Nephron progenitor cell (in vitro differentiated cells): ENCODE measurements around the gene ARHGEF2.

ENCODE experiments used
- DNase-seq: peaks from one replicate; pipeline ENCODE4 v3.0.0; 2021
- H3K27ac Mint-ChIP-seq: 2 replicates; pipeline ENCODE4 v1.8.0; 2021; ENCODE audit warnings: mild to moderate bottlenecking, moderate library complexity, mixed read lengths
- H3K27me3 Mint-ChIP-seq: 2 replicates; pipeline ENCODE4 v1.8.0; 2021; ENCODE audit warnings: mild to moderate bottlenecking, low read depth, mixed read lengths; ENCODE audit not compliant: poor library complexity
- H3K36me3 Mint-ChIP-seq: 2 replicates; pipeline ENCODE4 v1.8.0; 2021; ENCODE audit warnings: low read depth, mixed read lengths
- H3K4me1 Mint-ChIP-seq: 2 replicates; pipeline ENCODE4 v1.8.0; 2021; ENCODE audit warnings: mixed read lengths
- H3K4me3 Mint-ChIP-seq: 2 replicates; pipeline ENCODE4 v1.8.0; 2021; ENCODE audit warnings: mild to moderate bottlenecking, moderate library complexity, mixed read lengths
- H3K9me3 Mint-ChIP-seq: 2 replicates; pipeline ENCODE4 v1.8.0; 2021; ENCODE audit warnings: mild to moderate bottlenecking, moderate library complexity, mixed read lengths
- TF ChIP-seq, protein P1 (sequence below): fragments of 200-600 bp; sonication (generic); IDR thresholded peaks from 2 replicates; pipeline ENCODE4 v1.5.0; 2021; ENCODE audit warnings: antibody characterized with exemption

Gene ARHGEF2

DNA sequence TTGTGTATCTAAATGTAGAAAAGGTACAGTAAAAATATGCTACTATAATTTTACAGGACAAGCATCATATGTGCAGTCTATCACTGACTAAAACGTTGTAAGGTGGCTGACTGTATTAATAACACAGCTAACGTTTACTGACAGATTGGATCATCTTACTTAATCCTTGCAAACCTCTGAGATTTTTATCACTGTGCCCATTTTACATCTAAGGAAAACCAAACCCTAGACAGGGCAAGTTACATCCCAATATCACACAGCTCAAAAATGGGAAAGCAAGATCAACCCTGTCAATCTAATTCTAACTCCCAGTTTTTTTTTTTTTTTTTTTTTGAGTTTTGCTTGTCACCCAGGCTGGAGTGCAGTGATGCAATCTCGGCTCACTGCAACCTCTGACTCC lies 59.7 kb downstream of the ARHGEF2 start:
- Mint-ChIP-seq H3K27me3 (no peaks in the 10 kb centered on the region), H3K27ac (no peak overlapping the region), H3K36me3 (peaks cover 75% of the 10 kb centered on the region), H3K9me3 (no peaks in the 10 kb centered on the region), H3K4me1 (no peaks in the 10 kb centered on the region), H3K4me3 (no peak overlapping the region)
- TF ChIP-seq, protein P1, sequence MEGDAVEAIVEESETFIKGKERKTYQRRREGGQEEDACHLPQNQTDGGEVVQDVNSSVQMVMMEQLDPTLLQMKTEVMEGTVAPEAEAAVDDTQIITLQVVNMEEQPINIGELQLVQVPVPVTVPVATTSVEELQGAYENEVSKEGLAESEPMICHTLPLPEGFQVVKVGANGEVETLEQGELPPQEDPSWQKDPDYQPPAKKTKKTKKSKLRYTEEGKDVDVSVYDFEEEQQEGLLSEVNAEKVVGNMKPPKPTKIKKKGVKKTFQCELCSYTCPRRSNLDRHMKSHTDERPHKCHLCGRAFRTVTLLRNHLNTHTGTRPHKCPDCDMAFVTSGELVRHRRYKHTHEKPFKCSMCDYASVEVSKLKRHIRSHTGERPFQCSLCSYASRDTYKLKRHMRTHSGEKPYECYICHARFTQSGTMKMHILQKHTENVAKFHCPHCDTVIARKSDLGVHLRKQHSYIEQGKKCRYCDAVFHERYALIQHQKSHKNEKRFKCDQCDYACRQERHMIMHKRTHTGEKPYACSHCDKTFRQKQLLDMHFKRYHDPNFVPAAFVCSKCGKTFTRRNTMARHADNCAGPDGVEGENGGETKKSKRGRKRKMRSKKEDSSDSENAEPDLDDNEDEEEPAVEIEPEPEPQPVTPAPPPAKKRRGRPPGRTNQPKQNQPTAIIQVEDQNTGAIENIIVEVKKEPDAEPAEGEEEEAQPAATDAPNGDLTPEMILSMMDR, result no peak
- no peak for DNase-seq

DNA sequence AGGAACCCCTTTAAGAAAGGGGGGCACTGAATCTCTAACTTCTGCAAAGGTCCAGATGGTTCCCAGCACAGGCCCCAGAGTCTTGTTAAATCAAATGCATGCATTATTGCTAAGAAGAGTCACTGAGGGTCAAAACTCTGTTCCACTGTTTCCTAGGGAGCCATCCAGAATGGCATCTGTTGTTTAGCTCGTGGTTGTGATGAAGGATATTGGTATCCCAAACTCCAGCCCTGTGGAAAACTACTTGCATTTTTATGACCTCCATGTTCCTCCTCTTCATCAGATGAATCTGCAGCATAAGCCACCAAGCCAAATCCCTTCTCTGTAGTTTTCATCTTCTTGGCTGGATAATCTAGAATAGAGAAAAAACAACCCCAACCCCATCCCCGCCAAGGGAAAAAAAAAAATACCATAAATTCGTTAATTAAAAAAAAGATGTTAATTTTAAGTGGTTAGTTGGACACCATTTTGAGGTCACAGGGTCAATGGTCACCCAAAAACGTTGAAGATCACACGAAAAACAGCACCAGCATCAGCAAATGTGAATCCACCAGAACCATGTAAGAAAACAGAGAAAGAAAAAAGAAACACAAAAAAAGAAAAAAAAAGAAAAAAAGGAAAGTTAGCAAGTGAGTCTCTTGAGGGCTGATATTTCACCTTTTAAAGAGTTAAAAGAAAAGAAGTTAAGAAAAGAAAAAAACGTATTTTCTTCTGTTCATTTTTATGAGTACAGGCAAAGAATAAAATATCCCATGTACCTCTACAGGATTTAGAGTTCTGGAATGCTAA lies 64.2 kb downstream of the ARHGEF2 start:
- no peak for DNase-seq
- no peak overlapping the region for H3K4me3 Mint-ChIP-seq
- no peaks in the 10 kb centered on the region for H3K27me3 Mint-ChIP-seq
- no peaks in the 10 kb centered on the region for H3K9me3 Mint-ChIP-seq
- peaks cover 57% of the 10 kb centered on the region for H3K36me3 Mint-ChIP-seq
- H3K4me1 Mint-ChIP-seq, result peaks cover 20% of the 10 kb centered on the region
- TF ChIP-seq, protein P1, result no peak
- H3K27ac Mint-ChIP-seq, result no peak overlapping the region

DNA sequence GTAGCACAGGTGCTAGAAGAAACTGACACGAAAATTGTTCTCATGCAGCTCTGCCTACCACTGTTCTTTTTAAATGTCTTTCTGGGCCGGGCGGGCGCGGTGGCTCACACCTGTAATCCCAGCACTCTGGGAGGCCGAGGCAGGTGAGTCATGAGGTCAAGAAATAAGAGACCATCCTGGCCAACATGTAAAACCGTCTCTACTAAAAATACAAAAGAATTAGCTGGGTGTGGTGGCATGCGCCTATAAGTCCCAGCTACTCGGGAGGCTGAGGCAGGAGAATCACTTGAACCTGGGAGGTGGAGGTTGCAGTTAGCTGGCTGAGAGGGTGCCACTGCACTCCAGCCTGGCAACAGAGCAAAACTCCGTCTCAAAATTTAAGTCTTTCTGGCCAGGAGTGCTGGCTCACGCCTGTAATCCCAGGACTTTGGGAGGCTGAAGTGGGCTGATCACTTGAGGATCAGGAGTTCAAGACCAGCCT lies 66.3 kb downstream of the ARHGEF2 start:
- H3K36me3 Mint-ChIP-seq, result peaks cover 57% of the 10 kb centered on the region
- no peaks in the 10 kb centered on the region for H3K9me3 Mint-ChIP-seq
- TF ChIP-seq, protein P1, result no peak
- DNase-seq, result no peak
- peaks cover 20% of the 10 kb centered on the region for H3K4me1 Mint-ChIP-seq
- peak overlapping the region; percentile 96 for H3K4me3 Mint-ChIP-seq
- peak overlapping the region; percentile 95 for H3K27ac Mint-ChIP-seq
- H3K27me3 Mint-ChIP-seq, result no peaks in the 10 kb centered on the region

DNA sequence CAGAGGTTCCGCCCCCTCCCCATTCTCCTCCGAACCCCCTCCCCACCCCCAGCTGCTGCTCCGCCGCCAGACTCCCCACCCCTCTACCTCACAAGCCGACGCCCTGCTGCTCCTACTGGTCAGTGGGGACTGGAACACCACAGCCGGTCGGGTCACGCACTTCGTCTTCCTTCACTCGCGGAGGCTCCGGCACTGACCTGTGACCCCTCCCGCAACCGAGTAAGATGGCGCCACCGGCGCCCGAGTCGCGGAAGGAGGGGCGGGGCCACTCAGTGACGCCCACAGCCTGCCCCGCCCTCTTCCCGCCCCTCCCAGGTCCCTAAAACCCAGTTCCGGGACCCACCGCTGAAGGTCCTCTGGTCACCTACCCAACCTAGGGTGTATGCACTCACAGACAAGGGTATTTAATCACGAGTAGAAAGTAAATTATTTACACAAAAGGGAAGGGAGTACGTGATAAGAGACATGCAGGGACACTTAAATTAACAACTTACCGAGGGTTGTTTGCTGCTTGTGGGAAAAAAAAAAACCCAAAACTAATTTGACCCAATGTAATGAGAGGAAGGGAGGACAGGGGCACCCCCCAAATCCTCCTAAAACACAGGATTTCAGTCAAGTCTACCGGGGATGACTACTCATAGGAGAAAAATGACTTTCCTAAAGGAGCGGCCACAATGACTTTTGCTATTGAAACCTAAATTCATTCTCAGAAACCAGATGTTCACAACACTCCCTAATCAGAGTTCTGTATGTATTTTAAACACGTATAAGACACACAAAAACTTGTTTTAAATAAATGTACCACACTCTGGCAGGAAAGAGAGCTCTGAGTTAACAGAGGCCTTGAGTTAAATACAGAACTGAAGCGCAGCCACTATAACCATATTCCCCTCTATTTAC lies 66.9 kb downstream of the ARHGEF2 start, which contains the start of gene RIT1:
RIT1 (minus strand) TSS at position 194 of the 900 bp plus-strand sequence. CDS start 588 bp downstream, outside the sequence.
- TF ChIP-seq, protein P1, result no peak
- Mint-ChIP-seq H3K36me3 (peaks cover 50% of the 10 kb centered on the region), H3K27me3 (no peaks in the 10 kb centered on the region), H3K4me1 (peaks cover 20% of the 10 kb centered on the region), H3K9me3 (no peaks in the 10 kb centered on the region), H3K27ac (peak within 1 kb of the TSS; percentile 95), H3K4me3 (peak within 1 kb of the TSS; percentile 96)
- peak; percentile 89 for DNase-seq

DNA sequence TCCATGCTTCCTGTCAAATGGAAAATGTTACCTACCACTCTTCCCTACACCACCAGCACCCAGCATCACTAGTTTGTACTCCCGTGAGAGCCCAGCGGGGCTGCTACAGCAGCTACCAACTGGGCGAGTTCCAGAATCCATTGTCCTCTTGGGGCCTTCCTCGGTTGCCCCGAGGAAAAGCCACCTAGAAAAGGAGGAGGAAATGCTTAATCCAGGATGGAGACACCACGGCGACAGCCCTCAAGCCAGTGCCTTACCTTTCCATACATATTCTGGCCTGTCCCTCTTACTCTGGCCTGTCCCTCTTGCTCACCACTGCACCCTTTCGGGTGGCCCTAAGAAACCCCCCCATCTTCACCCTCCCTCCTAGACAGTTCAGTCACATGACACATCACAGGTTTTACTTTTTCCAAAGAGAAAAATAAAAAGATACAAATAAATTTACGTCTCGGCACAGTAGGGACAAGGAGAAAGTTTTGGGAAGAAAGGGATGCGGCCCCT lies 67.7 kb downstream of the ARHGEF2 start:
- H3K27me3 Mint-ChIP-seq, result no peaks in the 10 kb centered on the region
- TF ChIP-seq, protein P1, result no peak
- DNase-seq, result no peak
- peak overlapping the region; percentile 95 for H3K27ac Mint-ChIP-seq
- peak overlapping the region; percentile 96 for H3K4me3 Mint-ChIP-seq
- H3K36me3 Mint-ChIP-seq, result peaks cover 43% of the 10 kb centered on the region
- peaks cover 20% of the 10 kb centered on the region for H3K4me1 Mint-ChIP-seq
- H3K9me3 Mint-ChIP-seq, result no peaks in the 10 kb centered on the region
